Astrocyte (in vitro differentiated cells and primary cell): Measurements from ENCODE around the gene THPO. TPM values are rescaled to one million over a fixed set of nuclear protein-coding genes. Genes with fewer than 3 reads are reported as not detected.
A peak's percentile ranks its signal among the peaks of the same experiment; 100 is the strongest.

Experiments used
- DNase-seq: peaks from one replicate; pipeline ENCODE4 v3.0.0-alpha.2; 2010; ENCODE audit warnings: low read depth
- FAIRE-seq: peaks from 2 replicates; lab custom pipeline; 2011; peaks lifted over from hg19 to GRCh38; lab: Jason Lieb, UNC
- H2AFZ ChIP-seq: 2 replicates; pipeline ENCODE4 v1.6.0; 2012; ENCODE audit warnings: low read depth, low read length, inconsistent platforms
- H3K27ac ChIP-seq: 2 replicates; pipeline ENCODE4 v1.5.1; 2011; ENCODE audit warnings: low read depth, low read length, inconsistent platforms
- H3K27me3 ChIP-seq: 2 replicates; pipeline ENCODE4 v1.6.0; 2011; ENCODE audit warnings: low read length, inconsistent platforms; ENCODE audit not compliant: insufficient read depth
- H3K36me3 ChIP-seq: 2 replicates; pipeline ENCODE4 v1.5.1; 2011; ENCODE audit warnings: low read length, inconsistent platforms; ENCODE audit not compliant: insufficient read depth
- H3K4me1 ChIP-seq: 2 replicates; pipeline ENCODE4 v1.5.1; 2011; ENCODE audit warnings: low read length, inconsistent platforms; ENCODE audit not compliant: insufficient read depth
- H3K4me2 ChIP-seq: 2 replicates; pipeline ENCODE4 v1.6.0; 2012; ENCODE audit warnings: low read length, inconsistent platforms
- H3K4me3 ChIP-seq: 2 replicates; pipeline ENCODE4 v1.5.1; 2011; ENCODE audit warnings: low read depth, mild to moderate bottlenecking, low read length, inconsistent platforms; ENCODE audit not compliant: insufficient read depth
- H3K79me2 ChIP-seq: 2 replicates; pipeline ENCODE4 v1.6.0; 2012; ENCODE audit warnings: mild to moderate bottlenecking, low read length, inconsistent platforms; ENCODE audit not compliant: insufficient read depth
- H3K9ac ChIP-seq: 2 replicates; pipeline ENCODE4 v1.6.0; 2012; ENCODE audit warnings: mild to moderate bottlenecking, low read length, inconsistent platforms
- H3K9me3 ChIP-seq: 2 replicates; pipeline ENCODE4 v1.5.1; 2012; ENCODE audit warnings: low read depth, mild to moderate bottlenecking, low read length, inconsistent platforms; ENCODE audit not compliant: insufficient read depth
- H4K20me1 ChIP-seq: 2 replicates; pipeline ENCODE4 v1.6.0; 2012; ENCODE audit warnings: low read length, inconsistent platforms; ENCODE audit not compliant: insufficient read depth
- H3K27ac Mint-ChIP-seq: one replicate; pipeline ENCODE4 v1.8.0; 2021; ENCODE audit warnings: mild to moderate bottlenecking, mixed read lengths; ENCODE audit not compliant: unreplicated experiment
- H3K27me3 Mint-ChIP-seq: one replicate; pipeline ENCODE4 v1.8.0; 2021; ENCODE audit warnings: low read depth, mixed read lengths; ENCODE audit not compliant: unreplicated experiment
- H3K36me3 Mint-ChIP-seq: one replicate; pipeline ENCODE4 v1.8.0; 2021; ENCODE audit warnings: low read depth, mixed read lengths; ENCODE audit not compliant: unreplicated experiment
- H3K4me1 Mint-ChIP-seq: one replicate; pipeline ENCODE4 v1.8.0; 2021; ENCODE audit warnings: low read depth, mixed read lengths; ENCODE audit not compliant: unreplicated experiment
- H3K4me3 Mint-ChIP-seq: one replicate; pipeline ENCODE4 v1.8.0; 2021; ENCODE audit warnings: mild to moderate bottlenecking, moderate library complexity, mixed read lengths; ENCODE audit not compliant: unreplicated experiment
- H3K9me3 Mint-ChIP-seq: one replicate; pipeline ENCODE4 v1.8.0; 2021; ENCODE audit warnings: mild to moderate bottlenecking, mixed read lengths; ENCODE audit not compliant: unreplicated experiment
- CTCF ChIP-seq: IDR thresholded peaks from 2 replicates; pipeline ENCODE4 v1.5.1; 2011; ENCODE audit warnings: low read depth, mild to moderate bottlenecking, inconsistent platforms, low read length, moderate library complexity; ENCODE audit not compliant: insufficient read depth
- EZH2 ChIP-seq: IDR thresholded peaks from 2 replicates; pipeline ENCODE4 v1.6.1; 2012; ENCODE audit warnings: mild to moderate bottlenecking, low read length, inconsistent platforms; ENCODE audit not compliant: insufficient read depth
- total RNA-seq: library from RNA; stranded (reverse); gene quantifications from 2 replicates; pipeline ENCODE4 v1.2.1, GENCODE V29; 2021

The THPO gene
- total RNA-seq, 1 donor from 2014 or later, result 0.25 TPM

- no peaks in the 10 kb centered on the region for H3K9me3 Mint-ChIP-seq
- H3K36me3 ChIP-seq, result peaks cover 40% of the 10 kb centered on the region
- H3K4me1 Mint-ChIP-seq, result peaks cover 67% of the 10 kb centered on the region
- TF ChIP-seq CTCF, result no peak
- no peak for TF ChIP-seq EZH2
- H3K9ac ChIP-seq, result peak overlapping the region; percentile 84
- no peaks in the 10 kb centered on the region for H3K27me3 ChIP-seq
- peak overlapping the region; percentile 4 for H3K4me2 ChIP-seq
- FAIRE-seq (peak; percentile 52), DNase-seq (peak; percentile 76)
- H3K27me3 Mint-ChIP-seq, result no peaks in the 10 kb centered on the region
- peaks cover 67% of the 10 kb centered on the region for H4K20me1 ChIP-seq
- peaks cover 27% of the 10 kb centered on the region for H3K36me3 Mint-ChIP-seq
- H3K79me2 ChIP-seq, result peaks cover 54% of the 10 kb centered on the region
- H3K4me3 Mint-ChIP-seq, result peak overlapping the region; percentile 63
- H3K4me1 ChIP-seq, result peaks cover 79% of the 10 kb centered on the region
- peak overlapping the region; percentile 96 for H3K27ac ChIP-seq
- H2AFZ ChIP-seq, result no peak overlapping the region
- H3K9me3 ChIP-seq, result no peaks in the 10 kb centered on the region
- H3K4me3 ChIP-seq, result no peak overlapping the region
- peak overlapping the region; percentile 96 for H3K27ac Mint-ChIP-seq
Observed at GRCh38 chr3:184334470-184335158, 43.4 kb downstream of the THPO start.

GRCh38 chr3:184333700-184334099 lies 44.3 kb downstream of the THPO start:
- no peaks in the 10 kb centered on the region for H3K9me3 Mint-ChIP-seq
- DNase-seq (no peak), FAIRE-seq (no peak)
- peak overlapping the region; percentile 96 for H3K27ac Mint-ChIP-seq
- H3K4me1 ChIP-seq, result peaks cover 73% of the 10 kb centered on the region
- H3K4me3 Mint-ChIP-seq, result peak overlapping the region; percentile 24
- TF ChIP-seq CTCF, result no peak
- no peak for TF ChIP-seq EZH2
- peaks cover 64% of the 10 kb centered on the region for H3K4me1 Mint-ChIP-seq
- no peaks in the 10 kb centered on the region for H3K27me3 Mint-ChIP-seq
- H3K4me3 ChIP-seq, result no peak overlapping the region
- no peak overlapping the region for H2AFZ ChIP-seq
- peak overlapping the region; percentile 71 for H3K9ac ChIP-seq
- H3K27me3 ChIP-seq, result no peaks in the 10 kb centered on the region
- peaks cover 71% of the 10 kb centered on the region for H4K20me1 ChIP-seq
- peaks cover 33% of the 10 kb centered on the region for H3K36me3 Mint-ChIP-seq
- peak overlapping the region; percentile 96 for H3K27ac ChIP-seq
- H3K4me2 ChIP-seq, result peak overlapping the region; percentile 4
- no peaks in the 10 kb centered on the region for H3K9me3 ChIP-seq
- peaks cover 57% of the 10 kb centered on the region for H3K79me2 ChIP-seq
- peaks cover 46% of the 10 kb centered on the region for H3K36me3 ChIP-seq

DNA sequence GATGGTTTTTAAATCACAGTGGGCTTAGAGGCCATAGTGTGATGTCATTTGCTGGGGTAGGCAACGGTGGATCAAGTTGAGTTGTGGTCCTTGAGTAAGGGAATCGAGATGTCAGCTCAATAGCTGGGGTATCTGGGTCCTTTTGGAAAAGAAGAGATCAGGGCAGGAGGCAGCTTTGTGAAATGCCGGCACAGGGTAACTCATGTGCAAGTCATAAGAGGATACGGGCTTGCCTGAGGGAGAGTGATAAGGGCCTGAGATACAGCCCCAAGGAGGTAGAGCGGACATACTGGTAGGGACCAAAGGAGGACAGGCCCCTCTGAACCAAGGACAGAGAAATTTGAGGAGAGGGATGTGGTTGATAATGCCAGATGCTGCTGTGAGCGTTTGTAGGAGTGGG lies 44.8 kb downstream of the THPO start:
- H3K9me3 Mint-ChIP-seq, result no peaks in the 10 kb centered on the region
- H3K9me3 ChIP-seq, result no peaks in the 10 kb centered on the region
- H2AFZ ChIP-seq, result no peak overlapping the region
- TF ChIP-seq EZH2 (no peak), CTCF (no peak)
- H3K4me3 ChIP-seq, result no peak overlapping the region
- peaks cover 61% of the 10 kb centered on the region for H3K4me1 Mint-ChIP-seq
- peak overlapping the region; percentile 51 for H3K4me2 ChIP-seq
- H3K27ac Mint-ChIP-seq, result peak overlapping the region; percentile 96
- H3K4me3 Mint-ChIP-seq, result no peak overlapping the region
- DNase-seq (no peak), FAIRE-seq (no peak)
- H3K27ac ChIP-seq, result peak overlapping the region; percentile 96
- peaks cover 38% of the 10 kb centered on the region for H3K36me3 Mint-ChIP-seq
- peaks cover 52% of the 10 kb centered on the region for H3K36me3 ChIP-seq
- H3K4me1 ChIP-seq, result peaks cover 68% of the 10 kb centered on the region
- H3K27me3 ChIP-seq, result no peaks in the 10 kb centered on the region
- peak overlapping the region; percentile 71 for H3K9ac ChIP-seq
- peaks cover 76% of the 10 kb centered on the region for H4K20me1 ChIP-seq
- peaks cover 62% of the 10 kb centered on the region for H3K79me2 ChIP-seq
- H3K27me3 Mint-ChIP-seq, result no peaks in the 10 kb centered on the region
